Lower lobe of right lung (tissue), 2 donors: ENCODE results near the gene BCL10. TPM values are rescaled to one million over a fixed set of nuclear protein-coding genes. Genes with fewer than 3 reads are reported as not detected.

Experiments used
- ATAC-seq, 2 donors: fragments of 200-7000 bp; cut with Tn5 transposase; one replicate each; pipeline ENCODE4 v1.9.1; 2020 to 2022; ENCODE audit warnings: mild to moderate bottlenecking in 2 of 2, moderate library complexity in 2 of 2
- DNase-seq: peaks from one replicate; pipeline ENCODE4 v3.0.0-alpha.2; 2020
- H3K27ac ChIP-seq: fragments of 200-600 bp; one replicate; pipeline ENCODE4 v1.8.0; 2022
- H3K27me3 ChIP-seq: fragments of 200-600 bp; one replicate; pipeline ENCODE4 v1.8.0; 2022; ENCODE audit warnings: low read depth
- H3K36me3 ChIP-seq: fragments of 200-600 bp; one replicate; pipeline ENCODE4 v1.8.0; 2022; ENCODE audit warnings: mild to moderate bottlenecking
- H3K4me1 ChIP-seq: fragments of 200-600 bp; one replicate; pipeline ENCODE4 v1.8.0; 2022
- H3K4me3 ChIP-seq: fragments of 200-600 bp; one replicate; pipeline ENCODE4 v1.8.0; 2022; ENCODE audit warnings: mild to moderate bottlenecking
- H3K9me3 ChIP-seq: fragments of 200-600 bp; one replicate; pipeline ENCODE4 v1.8.0; 2022
- intact Hi-C: fragments of 100-400 bp; cut with DNase I; formaldehyde crosslinking; loops from one replicate; pipeline ENCODE4 v1.11.0; 2022
- total RNA-seq: library from RNA; stranded (reverse); fragmentation: NEBNext Ultra II Directional; extraction: Animal tissue kit (Norgen Biotek cat#: 25700); gene quantifications from one replicate; pipeline ENCODE4 v1.2.1, GENCODE V29; 2021
- TF ChIP-seq, protein P1 (sequence below): fragments of 200-600 bp; IDR thresholded peaks from one replicate; pipeline ENCODE4 v1.8.0; 2022; ENCODE audit warnings: antibody characterized with exemption, mild to moderate bottlenecking
- donor health status: DM: no; HTN: yes; CAD: no; lungs with severe emphysema.

The BCL10 gene
- total RNA-seq, 1 donor from 2014 or later = 27.4 TPM

- peaks cover 23% of the 10 kb centered on the region for H3K4me1 ChIP-seq
- no peaks in the 10 kb centered on the region for H3K27me3 ChIP-seq
- no peak for DNase-seq
- TF ChIP-seq, protein P1, sequence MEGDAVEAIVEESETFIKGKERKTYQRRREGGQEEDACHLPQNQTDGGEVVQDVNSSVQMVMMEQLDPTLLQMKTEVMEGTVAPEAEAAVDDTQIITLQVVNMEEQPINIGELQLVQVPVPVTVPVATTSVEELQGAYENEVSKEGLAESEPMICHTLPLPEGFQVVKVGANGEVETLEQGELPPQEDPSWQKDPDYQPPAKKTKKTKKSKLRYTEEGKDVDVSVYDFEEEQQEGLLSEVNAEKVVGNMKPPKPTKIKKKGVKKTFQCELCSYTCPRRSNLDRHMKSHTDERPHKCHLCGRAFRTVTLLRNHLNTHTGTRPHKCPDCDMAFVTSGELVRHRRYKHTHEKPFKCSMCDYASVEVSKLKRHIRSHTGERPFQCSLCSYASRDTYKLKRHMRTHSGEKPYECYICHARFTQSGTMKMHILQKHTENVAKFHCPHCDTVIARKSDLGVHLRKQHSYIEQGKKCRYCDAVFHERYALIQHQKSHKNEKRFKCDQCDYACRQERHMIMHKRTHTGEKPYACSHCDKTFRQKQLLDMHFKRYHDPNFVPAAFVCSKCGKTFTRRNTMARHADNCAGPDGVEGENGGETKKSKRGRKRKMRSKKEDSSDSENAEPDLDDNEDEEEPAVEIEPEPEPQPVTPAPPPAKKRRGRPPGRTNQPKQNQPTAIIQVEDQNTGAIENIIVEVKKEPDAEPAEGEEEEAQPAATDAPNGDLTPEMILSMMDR = no peak
- no peaks in the 10 kb centered on the region for H3K36me3 ChIP-seq
- intact Hi-C loops = no loop called here
- H3K27ac ChIP-seq = no peak overlapping the region
- no peak for ATAC-seq
- H3K4me3 ChIP-seq = no peak overlapping the region
- no peaks in the 10 kb centered on the region for H3K9me3 ChIP-seq
Measured at GRCh38 chr1:85300140-85300539, 23.7 kb upstream of the BCL10 start.

DNA sequence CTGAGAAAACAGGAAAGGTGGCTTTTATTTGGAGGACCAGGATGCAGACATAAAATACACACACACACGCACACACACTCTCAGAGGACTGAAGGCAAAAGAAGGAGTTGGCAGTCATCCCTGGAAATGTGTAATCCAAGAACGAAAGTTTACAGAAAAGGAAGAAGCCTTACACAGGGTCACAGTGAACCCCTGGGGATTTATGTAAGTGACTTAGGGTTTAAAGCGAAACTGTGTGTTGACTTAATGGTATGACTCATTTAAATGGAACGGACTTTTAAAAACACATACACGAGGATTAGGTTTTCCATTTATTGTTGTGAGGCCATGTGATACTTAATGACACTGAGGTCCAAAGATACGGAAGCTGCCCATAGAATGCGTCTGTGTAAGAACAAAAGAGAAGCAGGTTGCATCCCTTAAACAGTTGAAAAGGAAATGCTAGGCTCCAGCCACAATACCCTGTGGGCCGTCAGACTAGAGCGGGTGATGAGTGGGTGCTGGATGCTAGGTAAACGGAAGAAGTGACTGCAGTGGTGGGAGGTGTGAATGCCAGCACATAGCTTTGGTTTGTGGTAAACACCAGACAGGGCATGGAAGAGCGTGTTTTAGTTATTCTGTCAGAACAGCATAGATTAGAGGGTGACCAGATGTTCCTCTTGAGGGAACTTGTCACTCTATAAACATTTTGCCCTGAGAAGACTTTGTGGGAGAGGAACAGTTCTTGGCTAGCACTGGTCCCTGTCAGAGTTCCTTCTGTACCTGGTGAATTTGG lies 21.6 kb upstream of the BCL10 start:
- H3K4me3 ChIP-seq = peak overlapping the region; percentile 31
- no peak for DNase-seq

DNA sequence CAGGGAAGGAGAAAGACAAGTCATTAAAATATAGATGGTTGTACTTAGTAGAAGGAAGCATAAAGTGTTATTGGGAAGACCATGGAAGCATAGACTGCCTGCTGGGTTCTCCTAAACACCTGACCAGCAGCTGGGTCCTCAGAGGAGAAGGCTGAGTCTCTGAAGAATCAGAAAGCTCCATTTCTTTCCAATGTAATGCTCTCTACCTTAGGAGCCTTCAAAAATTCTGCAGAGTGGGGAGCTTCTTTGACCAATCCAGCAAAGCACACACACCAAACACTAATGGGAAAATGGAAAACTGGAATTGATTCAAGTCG lies 21.1 kb upstream of the BCL10 start:
- DNase-seq (no peak), ATAC-seq (no peak)
- peak overlapping the region; percentile 79 for H3K27ac ChIP-seq
- intact Hi-C loops = no loop called here
- H3K4me3 ChIP-seq = peak overlapping the region; percentile 31
- H3K4me1 ChIP-seq = peaks cover 27% of the 10 kb centered on the region
- TF ChIP-seq, protein P1 = no peak
- H3K36me3 ChIP-seq = no peaks in the 10 kb centered on the region
- H3K9me3 ChIP-seq = no peaks in the 10 kb centered on the region
- no peaks in the 10 kb centered on the region for H3K27me3 ChIP-seq

More for the DNA sequence above, 21.6 kb upstream of the BCL10 start:
- no peaks in the 10 kb centered on the region for H3K9me3 ChIP-seq
- TF ChIP-seq, protein P1 = no peak
- H3K36me3 ChIP-seq = no peaks in the 10 kb centered on the region
- no peaks in the 10 kb centered on the region for H3K27me3 ChIP-seq
- H3K4me1 ChIP-seq = peaks cover 27% of the 10 kb centered on the region
- H3K27ac ChIP-seq = peak overlapping the region; percentile 79
- peak; percentile 89 to 90 for ATAC-seq
- intact Hi-C loops = no loop called here

- H3K4me1 ChIP-seq = peaks cover 27% of the 10 kb centered on the region
- TF ChIP-seq, protein P1 = no peak
- peak overlapping the region; percentile 79 for H3K27ac ChIP-seq
- no peaks in the 10 kb centered on the region for H3K27me3 ChIP-seq
- intact Hi-C loops = no loop called here
- no peak overlapping the region for H3K4me3 ChIP-seq
- ATAC-seq (no peak), DNase-seq (no peak)
- H3K9me3 ChIP-seq = no peaks in the 10 kb centered on the region
- no peaks in the 10 kb centered on the region for H3K36me3 ChIP-seq
Measured at GRCh38 chr1:85296980-85297379, 20.5 kb upstream of the BCL10 start.

- TF ChIP-seq, protein P1 = no peak
- H3K36me3 ChIP-seq = no peaks in the 10 kb centered on the region
- intact Hi-C loops = no loop called here
- no peak overlapping the region for H3K4me3 ChIP-seq
- ATAC-seq (no peak), DNase-seq (no peak)
- H3K9me3 ChIP-seq = no peaks in the 10 kb centered on the region
- no peaks in the 10 kb centered on the region for H3K27me3 ChIP-seq
- peaks cover 27% of the 10 kb centered on the region for H3K4me1 ChIP-seq
- no peak overlapping the region for H3K27ac ChIP-seq
Measured at GRCh38 chr1:85295654-85296053, 19.2 kb upstream of the BCL10 start.
